ENCODE results near the gene ZBTB16.
"Not testable (repeated sequence)": the region's sequence is repeated elsewhere in the genome, so short reads cannot be mapped to it uniquely, and the experiment has no call there.

Gene ZBTB16

GRCh38 chr11:114044042-114044871, 15.3 kb upstream of the ZBTB16 start:
- Histone ChIP-seq H3K4me1 (ENCODE audit: control insufficient read depth in 1 of 2, insufficient read depth in 2 of 2, low read length in 2 of 2) (no peaks in the 10 kb centered on the region), H3K9me3 (ENCODE audit: control insufficient read depth in 1 of 2, low read length in 2 of 2) (no peaks in the 10 kb centered on the region), H3K27ac (ENCODE audit: low read length) (no peak overlapping the region), H3K4me3 (ENCODE audit: low read depth in 1 of 2, low read length in 2 of 2) (no peak overlapping the region), H3K36me3 (ENCODE audit: control insufficient read depth in 1 of 2, insufficient read depth in 2 of 2, low read length in 2 of 2) (no peaks in the 10 kb centered on the region), H3K27me3 (ENCODE audit: low read depth, low read length) (no peaks in the 10 kb centered on the region)

GRCh38 chr11:114047327-114047726, 12.2 kb upstream of the ZBTB16 start:
- Histone ChIP-seq H3K4me1 (ENCODE audit: control insufficient read depth in 1 of 2, insufficient read depth in 2 of 2, low read length in 2 of 2) (no peaks in the 10 kb centered on the region), H3K27me3 (ENCODE audit: low read depth, low read length) (no peaks in the 10 kb centered on the region), H3K9me3 (ENCODE audit: control insufficient read depth in 1 of 2, low read length in 2 of 2) (no peaks in the 10 kb centered on the region), H3K27ac (ENCODE audit: low read length) (no peak overlapping the region), H3K4me3 (ENCODE audit: low read depth in 1 of 2, low read length in 2 of 2) (no peak overlapping the region), H3K36me3 (ENCODE audit: control insufficient read depth in 1 of 2, insufficient read depth in 2 of 2, low read length in 2 of 2) (no peaks in the 10 kb centered on the region)

DNA sequence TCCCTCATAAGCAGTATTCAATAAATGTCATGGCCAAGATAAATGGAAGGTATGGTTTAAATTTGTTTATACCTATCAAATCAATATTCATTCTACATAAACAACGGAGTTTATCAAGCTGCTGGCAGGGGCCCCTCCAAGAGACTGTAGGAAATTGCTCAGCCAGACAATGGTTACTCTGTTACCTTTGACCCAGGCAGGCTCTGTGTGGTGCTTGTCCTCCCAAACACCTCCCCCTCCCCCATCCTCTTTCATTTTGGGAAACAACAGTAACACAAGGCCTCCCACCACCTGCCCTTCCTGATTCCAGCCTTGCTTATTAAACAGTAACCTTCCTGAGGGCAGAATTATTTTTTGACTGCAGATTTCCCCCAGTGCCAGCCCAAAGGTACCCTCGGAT, 10.5 kb upstream of the ZBTB16 start:
- Histone ChIP-seq H3K36me3 (ENCODE audit: control insufficient read depth in 1 of 2, insufficient read depth in 2 of 2, low read length in 2 of 2) (no peaks in the 10 kb centered on the region), H3K27ac (ENCODE audit: low read length) (no peak overlapping the region), H3K27me3 (ENCODE audit: low read depth, low read length) (no peaks in the 10 kb centered on the region), H3K4me1 (ENCODE audit: control insufficient read depth in 1 of 2, insufficient read depth in 2 of 2, low read length in 2 of 2) (no peaks in the 10 kb centered on the region), H3K4me3 (ENCODE audit: low read depth in 1 of 2, low read length in 2 of 2) (no peak overlapping the region), H3K9me3 (ENCODE audit: control insufficient read depth in 1 of 2, low read length in 2 of 2) (no peaks in the 10 kb centered on the region)

- not testable (repeated sequence) for H3K36me3 ChIP-seq (ENCODE audit: control insufficient read depth in 1 of 2, insufficient read depth in 2 of 2, low read length in 2 of 2); H3K4me1 ChIP-seq (ENCODE audit: control insufficient read depth in 1 of 2, insufficient read depth in 2 of 2, low read length in 2 of 2); H3K27me3 ChIP-seq (ENCODE audit: low read depth, low read length); H3K9me3 ChIP-seq (ENCODE audit: control insufficient read depth in 1 of 2, low read length in 2 of 2); H3K27ac ChIP-seq (ENCODE audit: low read length); H3K4me3 ChIP-seq (ENCODE audit: low read depth in 1 of 2, low read length in 2 of 2)
Measured at GRCh38 chr11:114049766-114050165, 9.7 kb upstream of the ZBTB16 start.

DNA sequence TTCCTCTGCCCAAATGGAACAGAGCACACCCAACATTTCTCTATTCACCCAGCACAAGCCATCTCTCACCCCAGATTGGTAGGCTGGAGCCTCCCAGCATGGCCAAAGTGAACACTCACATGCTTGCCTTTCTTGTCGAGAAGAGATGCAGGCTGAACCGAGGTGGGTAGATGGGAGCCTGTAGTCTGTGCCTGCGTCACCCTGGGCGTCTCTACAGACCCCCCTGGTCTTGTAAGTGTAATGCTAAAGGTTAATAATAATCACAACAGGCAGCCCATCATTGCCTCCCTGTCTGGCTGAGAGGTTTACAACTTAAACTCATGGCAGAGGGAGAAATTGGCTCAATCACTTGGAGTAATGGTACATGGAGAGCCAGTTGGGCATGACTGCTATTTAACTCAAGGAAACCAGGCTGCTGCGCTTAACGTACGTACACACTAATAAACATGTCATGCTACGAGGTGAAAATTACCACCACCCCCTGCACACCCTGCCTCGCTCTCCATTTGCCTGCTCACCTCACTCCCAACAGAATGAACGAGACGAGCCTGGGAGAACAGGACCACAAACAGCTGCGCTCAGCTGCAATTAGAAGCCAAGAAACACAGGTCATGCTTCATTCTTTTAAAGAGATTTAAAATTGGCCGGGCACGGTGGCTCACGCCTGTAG, 9.1 kb upstream of the ZBTB16 start:
- Histone ChIP-seq H3K36me3 (ENCODE audit: control insufficient read depth in 1 of 2, insufficient read depth in 2 of 2, low read length in 2 of 2) (no peaks in the 10 kb centered on the region), H3K4me3 (ENCODE audit: low read depth in 1 of 2, low read length in 2 of 2) (no peak overlapping the region), H3K4me1 (ENCODE audit: control insufficient read depth in 1 of 2, insufficient read depth in 2 of 2, low read length in 2 of 2) (no peaks in the 10 kb centered on the region), H3K9me3 (ENCODE audit: control insufficient read depth in 1 of 2, low read length in 2 of 2) (no peaks in the 10 kb centered on the region), H3K27me3 (ENCODE audit: low read depth, low read length) (no peaks in the 10 kb centered on the region), H3K27ac (ENCODE audit: low read length) (no peak overlapping the region)

DNA sequence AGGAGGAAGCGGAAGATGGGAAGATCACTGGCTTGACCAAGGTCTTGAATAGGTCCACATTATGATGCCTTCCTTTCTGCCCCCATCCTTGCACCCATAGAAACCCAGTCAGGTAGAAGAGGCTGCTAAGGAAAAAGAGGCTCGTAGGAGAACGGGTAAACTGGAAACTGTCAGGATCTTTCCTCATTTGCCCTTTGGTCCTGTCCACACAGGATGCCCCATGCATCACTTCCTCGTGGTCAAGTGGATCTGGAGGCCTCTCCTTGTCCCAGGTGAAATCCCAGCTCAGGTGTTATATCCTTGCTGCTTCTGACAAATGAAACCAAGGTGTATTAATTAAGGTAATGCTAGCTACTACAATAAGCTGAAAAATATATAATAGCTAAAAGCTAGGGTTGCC, 8.0 kb upstream of the ZBTB16 start:
- no peaks in the 10 kb centered on the region for H3K9me3 ChIP-seq (ENCODE audit: control insufficient read depth in 1 of 2, low read length in 2 of 2)
- no peaks in the 10 kb centered on the region for H3K27me3 ChIP-seq (ENCODE audit: low read depth, low read length)
- no peaks in the 10 kb centered on the region for H3K36me3 ChIP-seq (ENCODE audit: control insufficient read depth in 1 of 2, insufficient read depth in 2 of 2, low read length in 2 of 2)
- H3K4me1 ChIP-seq (ENCODE audit: control insufficient read depth in 1 of 2, insufficient read depth in 2 of 2, low read length in 2 of 2), result no peaks in the 10 kb centered on the region
- no peak overlapping the region for H3K4me3 ChIP-seq (ENCODE audit: low read depth in 1 of 2, low read length in 2 of 2)
- H3K27ac ChIP-seq (ENCODE audit: low read length), result no peak overlapping the region

DNA sequence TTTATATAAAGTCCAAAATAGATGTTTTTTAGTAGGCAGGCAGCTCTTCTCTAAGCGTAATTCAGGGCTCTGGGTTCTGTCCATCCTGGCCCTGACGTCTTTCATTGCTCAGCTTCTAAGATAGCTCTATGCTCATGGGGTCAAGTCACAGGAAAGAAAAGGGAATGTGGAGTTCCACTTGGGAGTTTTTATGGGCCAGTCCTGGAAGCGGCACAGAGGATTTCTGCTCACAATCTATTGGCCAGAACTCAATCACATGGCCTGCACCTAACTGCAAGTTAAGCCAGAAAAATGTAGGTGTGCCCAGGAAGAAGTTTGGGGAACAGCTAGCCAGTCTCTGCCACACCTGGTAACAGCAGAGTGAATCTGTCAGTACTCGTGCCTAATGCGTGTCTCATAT, 7.4 kb upstream of the ZBTB16 start:
- Histone ChIP-seq H3K27ac (ENCODE audit: low read length) (no peak overlapping the region), H3K36me3 (ENCODE audit: control insufficient read depth in 1 of 2, insufficient read depth in 2 of 2, low read length in 2 of 2) (no peaks in the 10 kb centered on the region), H3K4me1 (ENCODE audit: control insufficient read depth in 1 of 2, insufficient read depth in 2 of 2, low read length in 2 of 2) (peaks cover 0 to under 1% of the 10 kb centered on the region in 2 donors), H3K27me3 (ENCODE audit: low read depth, low read length) (no peaks in the 10 kb centered on the region), H3K9me3 (ENCODE audit: control insufficient read depth in 1 of 2, low read length in 2 of 2) (no peaks in the 10 kb centered on the region), H3K4me3 (ENCODE audit: low read depth in 1 of 2, low read length in 2 of 2) (no peak overlapping the region)

GRCh38 chr11:114053406-114053805, 6.1 kb upstream of the ZBTB16 start:
- H3K27me3 ChIP-seq (ENCODE audit: low read depth, low read length), result no peaks in the 10 kb centered on the region
- H3K4me1 ChIP-seq (ENCODE audit: control insufficient read depth in 1 of 2, insufficient read depth in 2 of 2, low read length in 2 of 2), result peaks cover 6 to 7% of the 10 kb centered on the region in 2 donors
- H3K4me3 ChIP-seq (ENCODE audit: low read depth in 1 of 2, low read length in 2 of 2), result no peak overlapping the region
- no peaks in the 10 kb centered on the region for H3K9me3 ChIP-seq (ENCODE audit: control insufficient read depth in 1 of 2, low read length in 2 of 2)
- H3K27ac ChIP-seq (ENCODE audit: low read length), result no peak overlapping the region
- H3K36me3 ChIP-seq (ENCODE audit: control insufficient read depth in 1 of 2, insufficient read depth in 2 of 2, low read length in 2 of 2), result no peaks in the 10 kb centered on the region

- Histone ChIP-seq H3K36me3 (ENCODE audit: control insufficient read depth in 1 of 2, insufficient read depth in 2 of 2, low read length in 2 of 2) (no peaks in the 10 kb centered on the region), H3K27ac (ENCODE audit: low read length) (no peak overlapping the region)
Measured at GRCh38 chr11:114054806-114055205, 4.7 kb upstream of the ZBTB16 start.

GRCh38 chr11:114056409-114056808, 3.1 kb upstream of the ZBTB16 start:
- no peaks in the 10 kb centered on the region for H3K9me3 ChIP-seq (ENCODE audit: control insufficient read depth in 1 of 2, low read length in 2 of 2)
- H3K36me3 ChIP-seq (ENCODE audit: control insufficient read depth in 1 of 2, insufficient read depth in 2 of 2, low read length in 2 of 2), result no peaks in the 10 kb centered on the region
- H3K27me3 ChIP-seq (ENCODE audit: low read depth, low read length), result no peaks in the 10 kb centered on the region
- H3K4me1 ChIP-seq (ENCODE audit: control insufficient read depth in 1 of 2, insufficient read depth in 2 of 2, low read length in 2 of 2), result peaks cover 8 to 14% of the 10 kb centered on the region in 2 donors
- H3K4me3 ChIP-seq (ENCODE audit: low read depth in 1 of 2, low read length in 2 of 2), result no peak overlapping the region
- H3K27ac ChIP-seq (ENCODE audit: low read length), result no peak overlapping the region

More at GRCh38 chr11:114054806-114055205, 4.7 kb upstream of the ZBTB16 start:
- Histone ChIP-seq H3K27me3 (ENCODE audit: low read depth, low read length) (no peaks in the 10 kb centered on the region), H3K9me3 (ENCODE audit: control insufficient read depth in 1 of 2, low read length in 2 of 2) (no peaks in the 10 kb centered on the region), H3K4me1 (ENCODE audit: control insufficient read depth in 1 of 2, insufficient read depth in 2 of 2, low read length in 2 of 2) (peaks cover 8 to 14% of the 10 kb centered on the region in 2 donors), H3K4me3 (ENCODE audit: low read depth in 1 of 2, low read length in 2 of 2) (no peak overlapping the region)

DNA sequence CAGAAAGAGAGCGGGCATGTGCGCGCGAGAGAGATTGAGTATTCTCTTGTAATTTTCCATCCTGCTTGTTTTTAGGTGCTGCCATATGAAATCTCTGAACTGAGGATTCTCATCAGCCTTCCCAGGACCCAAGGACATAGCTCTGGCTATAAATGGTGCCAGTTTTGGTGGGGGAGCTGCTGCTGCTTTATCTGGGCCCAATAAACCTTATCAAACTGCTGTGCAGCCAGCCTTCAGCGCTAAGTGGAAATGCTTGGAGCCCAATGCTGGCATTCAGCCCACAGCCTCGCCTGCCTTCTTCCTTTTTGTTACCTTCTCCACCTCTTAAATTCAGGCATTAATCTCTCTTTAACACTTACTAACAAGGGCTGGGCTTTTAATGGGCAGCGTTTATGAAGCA, 2.4 kb upstream of the ZBTB16 start:
- no peaks in the 10 kb centered on the region for H3K9me3 ChIP-seq (ENCODE audit: control insufficient read depth in 1 of 2, low read length in 2 of 2)
- peaks cover 8 to 14% of the 10 kb centered on the region in 2 donors for H3K4me1 ChIP-seq (ENCODE audit: control insufficient read depth in 1 of 2, insufficient read depth in 2 of 2, low read length in 2 of 2)
- no peak overlapping the region for H3K27ac ChIP-seq (ENCODE audit: low read length)
- H3K4me3 ChIP-seq (ENCODE audit: low read depth in 1 of 2, low read length in 2 of 2), result no peak overlapping the region
- H3K27me3 ChIP-seq (ENCODE audit: low read depth, low read length), result peaks cover 4% of the 10 kb centered on the region
- no peaks in the 10 kb centered on the region for H3K36me3 ChIP-seq (ENCODE audit: control insufficient read depth in 1 of 2, insufficient read depth in 2 of 2, low read length in 2 of 2)

Data from muscle layer of duodenum (tissue), 2 donors.